Activated CD8-positive, alpha-beta memory T cell treated with anti-CD3 and anti-CD28 coated beads for 36 hours (primary cell): ENCODE measurements around the gene SIVA1. TPM values are rescaled to one million over a fixed set of nuclear protein-coding genes. Genes with fewer than 3 reads are reported as not detected.

Source experiments
- CTCF ChIA-PET: fragments of 350-600 bp; sonication (Branson Sonifier 250); formaldehyde crosslinking; loops from one replicate; lab custom pipeline; 2021; ENCODE audit warnings: antibody characterized with exemption; lab: Charles Lee
- POLR2A ChIA-PET: fragments of 350-600 bp; sonication (Branson Sonifier 250); formaldehyde crosslinking; loops from one replicate; lab custom pipeline; 2021; ENCODE audit warnings: antibody characterized with exemption; lab: Charles Lee
- total RNA-seq, 2 experiments: library from RNA; stranded (reverse); gene quantifications; one replicate each; pipeline ENCODE4 v1.2.3, GENCODE V29; 2021

The SIVA1 gene
- total RNA-seq, 2 experiments from 2014 or later = 167 TPM

DNA sequence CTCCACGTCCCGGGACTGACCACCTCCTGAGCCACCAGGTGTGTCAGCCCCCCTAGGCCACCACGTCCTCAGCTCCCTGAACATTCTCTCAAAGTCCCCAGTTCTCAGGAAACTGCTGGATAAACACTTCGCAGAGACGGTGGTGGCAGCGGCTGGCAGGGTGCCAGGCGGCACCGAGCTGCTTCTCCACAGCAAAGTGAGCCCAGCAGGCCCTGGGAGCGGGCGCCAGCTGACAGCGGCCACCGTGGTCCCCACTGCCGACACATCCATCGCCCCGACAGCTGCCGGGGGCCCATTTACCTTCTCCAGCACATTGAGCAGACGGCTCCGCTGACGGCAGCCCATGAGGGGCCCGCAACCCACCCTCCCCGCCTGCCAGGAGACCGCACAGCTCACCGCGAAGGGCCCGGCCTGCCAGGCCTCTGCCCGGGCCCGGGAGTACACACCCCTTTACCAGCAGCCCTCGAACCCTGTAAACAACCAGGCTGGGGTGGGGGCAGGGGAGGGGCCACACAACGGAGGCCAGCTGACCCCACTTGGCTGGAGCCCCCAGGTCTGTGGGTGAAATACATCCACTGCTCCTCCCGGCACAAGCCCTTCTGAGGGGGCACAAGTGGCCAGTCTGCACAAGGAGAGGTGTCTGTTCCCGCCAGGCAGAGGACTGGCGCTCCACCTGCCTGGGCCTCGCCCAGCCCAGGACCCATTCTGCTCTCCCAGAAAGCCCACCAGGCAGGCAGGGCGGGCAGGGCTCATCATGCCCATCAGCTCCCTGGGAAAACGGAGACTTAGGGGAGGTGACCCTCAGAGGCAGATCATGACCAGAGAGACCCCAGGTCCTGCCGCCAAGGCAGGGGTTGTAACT lies 32.1 kb downstream of the SIVA1 start:
- POLR2A ChIA-PET = no interaction called here
- CTCF ChIA-PET = interaction anchor here (0.5 kb wide), 1 partner anchor 558 kb away, joined by 3 read pairs; no protein-coding TSS in a partner anchor

- CTCF ChIA-PET = no interaction called here
- POLR2A ChIA-PET = no interaction called here
These were observed 32.7 kb downstream of the SIVA1 start for GRCh38 chr14:104785708-104786080.

DNA sequence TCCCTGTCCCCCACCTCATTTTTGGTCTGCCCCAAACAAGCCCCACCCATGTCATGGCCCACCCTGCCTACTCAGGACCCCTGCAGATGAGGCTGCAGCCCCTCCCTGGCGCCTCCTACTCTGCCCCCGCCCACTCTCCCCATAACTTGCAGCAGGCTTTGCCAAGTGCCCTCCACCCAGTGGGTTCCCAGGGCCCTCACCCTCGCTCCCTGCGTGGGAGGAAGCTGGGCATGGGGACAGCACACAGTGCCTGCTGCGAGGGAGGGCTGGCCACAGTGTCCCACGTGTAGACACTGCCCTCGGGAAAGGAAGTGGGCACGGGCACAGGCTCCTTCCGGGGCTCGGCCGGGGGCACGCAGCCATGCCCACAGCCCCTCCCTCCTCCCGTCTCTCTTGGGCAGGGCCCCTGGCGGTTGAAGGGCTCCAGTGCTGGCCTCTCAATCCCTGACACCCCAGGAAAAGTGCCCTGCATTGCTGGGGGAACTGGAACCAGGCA lies 33.2 kb downstream of the SIVA1 start:
- CTCF ChIA-PET = no interaction called here
- POLR2A ChIA-PET = no interaction called here

DNA sequence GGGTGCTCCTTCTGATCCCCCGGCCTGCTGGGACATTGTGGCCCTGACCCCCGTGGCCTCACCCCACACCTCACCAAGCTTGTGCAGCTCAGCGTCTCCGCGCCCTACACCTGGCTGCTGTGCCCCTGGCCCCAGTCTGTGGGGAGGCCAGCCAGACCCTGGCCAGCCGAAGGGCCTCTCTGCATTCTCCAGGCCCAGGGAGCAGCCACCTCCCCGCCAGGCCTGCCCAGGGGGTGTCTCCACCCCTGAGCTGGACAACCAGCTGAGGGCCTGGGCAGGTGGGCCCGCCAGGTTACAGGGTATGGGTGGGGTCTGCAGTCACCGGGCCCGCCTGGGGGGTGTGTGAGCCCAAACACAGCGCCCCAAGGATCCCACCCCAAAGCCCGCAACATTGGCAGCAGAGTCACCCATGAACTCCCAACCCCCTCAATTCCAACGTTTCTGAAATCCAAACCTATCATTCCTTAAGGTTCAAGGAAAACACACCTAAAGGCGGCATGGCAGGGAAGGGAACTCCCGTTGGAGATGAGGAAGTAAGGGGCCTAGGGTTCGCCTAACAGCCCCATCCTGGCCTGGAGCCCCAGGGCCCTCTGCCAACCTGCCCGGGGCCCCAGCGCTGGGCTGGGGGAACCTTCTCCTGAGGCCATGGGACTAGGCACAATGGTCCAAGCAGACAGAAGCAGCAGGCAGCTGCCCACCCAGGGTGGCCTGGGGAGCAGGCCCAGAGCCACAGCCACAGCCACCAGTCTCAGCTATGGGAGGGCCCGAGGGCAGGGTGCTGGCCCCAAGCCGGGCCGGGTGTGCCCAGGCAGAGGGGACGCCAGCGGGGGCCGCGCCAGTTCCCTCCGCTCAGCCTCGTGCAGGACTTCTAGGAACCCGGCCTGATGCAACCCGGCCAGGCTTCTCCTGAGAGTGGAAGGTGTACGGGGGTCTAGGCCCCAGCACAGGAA lies 34.1 kb downstream of the SIVA1 start:
- ChIA-PET CTCF (no interaction called here), POLR2A (no interaction called here)

DNA sequence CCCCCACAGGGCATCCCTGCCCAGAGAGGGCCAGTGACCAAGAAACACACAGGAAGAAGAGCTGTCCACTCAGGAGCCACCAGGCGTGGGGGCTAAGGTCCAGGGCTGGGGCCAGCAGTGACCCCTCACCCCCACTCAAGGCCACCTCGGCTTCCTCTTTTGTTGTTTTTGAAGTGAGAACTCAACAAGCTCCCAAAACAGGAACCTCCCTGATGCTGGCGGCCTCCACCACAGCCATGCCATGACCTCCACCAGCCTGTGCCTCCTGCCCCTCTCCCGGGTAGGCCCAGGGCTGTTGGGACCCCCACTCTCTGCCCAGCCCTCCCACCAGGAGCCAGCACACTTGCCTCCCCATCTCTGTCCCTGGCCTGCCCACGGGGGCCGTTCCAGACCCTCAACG lies 34.8 kb downstream of the SIVA1 start:
- CTCF ChIA-PET = no interaction called here
- POLR2A ChIA-PET = no interaction called here

DNA sequence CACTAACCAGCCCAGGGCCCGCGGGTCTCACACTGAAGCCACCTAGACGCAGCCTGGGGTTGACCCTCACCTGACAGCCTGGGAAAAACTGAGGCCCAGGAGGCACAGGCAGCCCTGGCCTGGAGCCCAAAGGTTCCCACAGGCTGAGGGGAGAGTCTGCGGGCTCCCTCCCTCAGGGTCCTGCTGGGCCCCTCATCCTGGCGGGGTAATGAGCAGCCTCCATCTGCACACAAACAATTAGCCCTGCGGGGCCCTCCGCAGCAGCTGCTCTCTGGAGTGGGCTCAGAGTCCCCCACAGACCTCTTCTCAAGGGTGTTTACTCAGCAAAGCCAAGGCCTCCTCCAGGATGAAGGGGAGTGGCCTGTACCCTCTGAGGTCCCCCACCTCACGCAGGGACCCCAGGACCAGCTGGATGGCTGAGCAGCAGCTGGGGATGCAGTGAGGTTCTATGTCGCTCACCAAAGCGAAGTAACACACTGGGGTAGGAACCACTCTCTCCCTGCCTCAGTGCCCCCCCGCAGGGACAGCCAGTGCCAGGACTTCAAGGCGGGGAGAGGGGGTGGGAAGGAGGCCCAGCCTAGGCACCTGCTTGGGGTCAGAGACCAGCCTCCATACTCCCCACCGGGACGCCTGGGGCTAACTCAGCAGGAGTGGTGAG lies 35.3 kb downstream of the SIVA1 start:
- POLR2A ChIA-PET = no interaction called here
- CTCF ChIA-PET = interaction anchor here (3.4 kb wide), 1 partner anchor 20 kb away, joined by 12 read pairs; no protein-coding TSS in a partner anchor

DNA sequence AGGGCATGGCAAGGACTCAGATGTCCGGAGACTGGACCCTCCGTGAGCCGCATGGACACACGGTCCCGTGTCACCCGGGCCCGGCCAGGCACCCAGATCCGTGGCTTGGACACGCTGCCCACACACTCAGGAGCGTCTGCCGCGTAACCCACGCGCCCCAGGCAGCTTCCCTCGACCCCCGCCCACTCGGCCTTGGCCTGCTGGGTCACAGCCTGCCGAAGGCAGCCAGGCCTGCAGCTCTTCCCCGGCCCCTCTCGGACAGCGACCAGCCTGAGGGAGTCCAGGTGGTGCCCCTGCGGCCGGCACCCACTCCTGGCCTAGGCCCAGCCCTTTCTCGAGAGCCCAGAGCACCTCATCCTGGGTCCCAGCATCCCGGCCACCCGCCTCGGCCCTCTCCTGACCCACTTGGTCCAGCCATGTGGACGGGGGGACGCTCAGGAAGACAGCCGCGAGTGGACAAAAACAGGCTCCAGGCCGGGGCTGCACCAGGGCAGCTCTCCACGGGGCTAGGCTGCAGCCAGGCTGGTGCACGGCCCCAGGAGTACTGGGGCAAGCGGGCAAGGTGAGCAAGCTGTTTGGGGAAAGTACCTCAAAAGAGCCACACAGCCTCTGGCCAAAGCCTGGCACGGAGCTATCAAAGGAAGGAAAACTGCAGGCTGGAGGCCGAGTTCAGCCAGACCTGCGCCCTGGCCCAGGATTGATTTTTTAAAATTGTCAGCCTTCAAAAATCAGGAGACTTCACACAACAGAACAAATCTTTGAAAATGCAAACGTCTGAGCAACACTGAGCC lies 36.1 kb downstream of the SIVA1 start:
- ChIA-PET CTCF (interaction anchor here (1.2 to 3.4 kb wide), 2 partner anchors 20 to 37 kb away, joined by 3 to 12 read pairs; no protein-coding TSS in a partner anchor), POLR2A (interaction anchor here (0.5 kb wide), 1 partner anchor 553 kb away, joined by 3 read pairs; no protein-coding TSS in a partner anchor)

- POLR2A ChIA-PET = no interaction called here
- CTCF ChIA-PET = interaction anchor here (1.2 to 3.4 kb wide), 4 partner anchors 11 to 36 kb away, joined by 3 to 12 read pairs (median 6); no protein-coding TSS in a partner anchor
These were observed 37.1 kb downstream of the SIVA1 start for GRCh38 chr14:104789752-104790743.

- ChIA-PET POLR2A (no interaction called here), CTCF (interaction anchor here (1.3 to 3.4 kb wide), 4 partner anchors 10 to 23 kb away, joined by 3 to 12 read pairs (median 6); partner anchors contain the start of gene ZBTB42)
These were observed 38.5 kb downstream of the SIVA1 start for GRCh38 chr14:104791425-104791824.

DNA sequence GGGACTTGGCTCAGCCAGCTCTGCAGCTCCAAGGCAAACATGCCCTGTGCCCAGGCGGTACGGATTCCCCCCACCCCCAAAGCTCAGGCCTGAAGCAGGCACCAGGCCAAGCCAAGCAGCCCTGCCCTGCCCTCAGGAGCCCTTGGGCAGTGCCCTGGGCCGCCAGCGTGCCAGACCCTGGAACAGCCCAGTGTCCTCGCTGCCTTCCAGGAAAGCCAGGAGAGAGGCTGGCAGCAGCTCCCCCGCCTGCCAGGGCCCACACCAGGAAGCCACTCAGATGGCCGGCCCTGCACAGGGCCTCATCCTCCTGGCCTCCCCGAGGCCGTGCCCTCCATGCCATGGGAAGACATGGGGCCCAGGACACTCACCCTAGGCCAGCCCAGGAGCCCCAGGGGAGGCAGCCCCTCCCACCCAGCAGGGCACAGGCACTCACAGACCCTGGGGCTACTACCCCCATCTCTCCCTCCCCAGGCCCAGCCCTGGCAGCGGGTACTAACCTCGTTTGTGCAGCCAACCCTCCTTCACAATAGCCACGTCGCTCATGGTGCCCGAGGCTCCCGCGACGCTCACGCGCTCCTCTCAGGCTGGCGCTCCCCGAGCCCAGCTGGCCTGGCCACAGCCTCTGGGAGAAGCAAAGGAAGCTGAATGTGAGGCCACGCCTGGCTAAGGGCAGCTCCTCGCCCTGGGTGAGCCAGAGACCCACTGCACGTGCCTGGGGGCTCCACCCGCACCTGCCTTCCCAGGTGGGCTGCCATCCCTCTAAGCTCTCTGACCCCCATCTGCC lies 39.3 kb downstream of the SIVA1 start:
- POLR2A ChIA-PET = no interaction called here
- CTCF ChIA-PET = interaction anchor here (1.3 to 2.0 kb wide), 2 partner anchors 9 to 21 kb away, joined by 4 to 8 read pairs; partner anchors contain the start of gene ZBTB42

- CTCF ChIA-PET = interaction anchor here (2.2 kb wide), 1 partner anchor 24 kb away, joined by 18 read pairs; no protein-coding TSS in a partner anchor
These were observed 40.2 kb downstream of the SIVA1 start for GRCh38 chr14:104792945-104793702.

DNA sequence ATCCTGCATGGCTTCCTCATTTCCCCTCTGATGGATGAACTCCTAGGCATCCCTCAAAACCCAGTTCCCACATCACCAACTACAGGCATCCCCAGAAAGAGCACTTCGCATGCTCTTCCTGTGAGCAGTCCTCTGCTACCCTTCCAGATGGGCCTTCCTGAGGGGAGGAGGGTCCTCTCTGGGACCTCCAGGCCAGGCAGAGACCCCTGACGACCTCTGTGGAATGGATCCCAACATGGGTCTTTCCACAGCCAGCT lies 40.7 kb downstream of the SIVA1 start:
- ChIA-PET CTCF (interaction anchor here (2.2 kb wide), 1 partner anchor 25 kb away, joined by 18 read pairs; no protein-coding TSS in a partner anchor), POLR2A (no interaction called here)

More at GRCh38 chr14:104792945-104793702, 40.2 kb downstream of the SIVA1 start:
- POLR2A ChIA-PET = no interaction called here

DNA sequence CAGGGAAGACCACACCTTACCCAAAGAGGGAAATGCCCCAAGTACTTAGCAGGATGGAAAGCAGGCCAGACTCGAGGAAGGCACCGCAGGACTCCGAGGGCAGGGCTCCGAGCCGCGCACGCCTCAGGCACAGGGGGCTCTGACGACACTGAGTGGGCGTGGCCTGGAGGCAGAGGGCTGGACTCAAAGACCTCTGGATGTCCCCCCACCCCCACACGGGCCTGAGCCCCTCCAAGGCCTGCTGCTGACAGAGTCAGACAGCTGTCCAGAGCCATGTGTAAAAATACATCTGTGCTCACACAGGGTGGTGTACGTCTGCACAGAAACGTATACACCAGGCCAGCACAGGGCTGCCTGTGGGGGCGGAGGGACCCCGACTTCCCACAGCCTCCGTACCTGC lies 41.2 kb downstream of the SIVA1 start:
- CTCF ChIA-PET = interaction anchor here (1.0 to 2.2 kb wide), 3 partner anchors 25 to 42 kb away, joined by 3 to 18 read pairs (median 8); no protein-coding TSS in a partner anchor
- POLR2A ChIA-PET = interaction anchor here (0.5 kb wide), 2 partner anchors 18 to 366 kb away, joined by 6 to 7 read pairs; no protein-coding TSS in a partner anchor

GRCh38 chr14:104794631-104794992 lies 41.7 kb downstream of the SIVA1 start:
- POLR2A ChIA-PET = no interaction called here
- CTCF ChIA-PET = interaction anchor here (1.0 to 2.2 kb wide), 3 partner anchors 26 to 42 kb away, joined by 3 to 18 read pairs (median 8); no protein-coding TSS in a partner anchor
